Right atrium auricular region (tissue), 2 donors: Measurements from ENCODE around the gene ZNF700. TPM values are rescaled to one million over a fixed set of nuclear protein-coding genes. Genes with fewer than 3 reads are reported as not detected.
"Not testable (repeated sequence)": the region's sequence is repeated elsewhere in the genome, so short reads cannot be mapped to it uniquely, and the experiment has no call there.

Experiments used
- DNase-seq: peaks from one replicate; pipeline ENCODE4 v3.0.0-alpha.2; 2019; ENCODE audit warnings: low spot score
- H3K27ac ChIP-seq, 2 donors: fragments of 200-600 bp; sonication (generic); 1 replicate in 1 of 2; 2 replicates in 1 of 2; pipeline ENCODE4 v1.5.1; 2016 to 2019
- H3K27me3 ChIP-seq, 2 donors: fragments of 200-600 bp; sonication (generic); one replicate each; pipeline versions ENCODE4 v1.5.1 to v1.6.0; 2017 to 2019
- H3K36me3 ChIP-seq: fragments of 200-600 bp; sonication (generic); one replicate; pipeline ENCODE4 v1.5.1; 2016
- H3K4me1 ChIP-seq, 2 donors: fragments of 200-600 bp; sonication (generic); one replicate each; pipeline versions ENCODE4 v1.5.1 to v1.6.0; 2017 to 2019
- H3K4me3 ChIP-seq, 2 donors: fragments of 200-600 bp; sonication (generic); 1 replicate in 1 of 2; 2 replicates in 1 of 2; pipeline ENCODE4 v1.5.1; 2017 to 2019; ENCODE audit warnings: mild to moderate bottlenecking in 1 of 2, moderate library complexity in 1 of 2
- H3K9me3 ChIP-seq, 2 donors: fragments of 200-600 bp; sonication (generic); one replicate each; pipeline ENCODE4 v1.5.1; 2019
- total RNA-seq, 2 donors: library from RNA; depleted of rRNA; stranded (reverse); fragments of >200 nt; gene quantifications; one replicate each; pipeline ENCODE4 v1.1.0, GENCODE V29; 2016
- TF ChIP-seq, protein P1 (sequence below), 2 donors: fragments of 200-600 bp; sonication (generic); IDR thresholded peaks; one replicate each; pipeline ENCODE4 v1.5.1; 2019; ENCODE audit warnings: antibody characterized with exemption in 2 of 2

Gene ZNF700
- total RNA-seq, 2 donors from 2014 or later = 4.4 to 5.2 TPM

DNA sequence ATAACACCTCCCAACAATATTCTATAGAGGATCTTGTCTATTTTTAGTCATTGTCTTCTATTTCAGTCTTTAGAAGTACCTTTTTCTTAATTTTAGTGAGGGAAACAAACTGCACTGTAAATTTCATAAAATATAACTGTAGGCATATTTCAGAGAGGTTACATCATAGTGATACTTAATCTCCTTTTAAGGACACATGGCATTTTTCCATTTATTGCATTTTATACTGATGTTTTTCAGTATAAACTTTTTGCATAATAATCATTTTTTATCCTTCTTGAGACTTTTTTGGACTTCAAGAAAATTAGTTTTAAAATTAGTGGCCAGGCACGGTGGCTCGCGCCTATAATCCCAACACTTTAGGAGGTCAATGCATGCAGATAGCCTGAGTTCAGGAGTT lies 6.6 kb downstream of the ZNF700 start:
- Histone ChIP-seq H3K36me3 (no peaks in the 10 kb centered on the region), H3K9me3 (peaks cover 0 to 3% of the 10 kb centered on the region in 2 donors), H3K4me3 (no peak overlapping the region), H3K27me3 (no peaks in the 10 kb centered on the region), H3K27ac (no peak overlapping the region), H3K4me1 (peaks cover 0 to 6% of the 10 kb centered on the region in 2 donors)
- DNase-seq = no peak
- TF ChIP-seq, protein P1, sequence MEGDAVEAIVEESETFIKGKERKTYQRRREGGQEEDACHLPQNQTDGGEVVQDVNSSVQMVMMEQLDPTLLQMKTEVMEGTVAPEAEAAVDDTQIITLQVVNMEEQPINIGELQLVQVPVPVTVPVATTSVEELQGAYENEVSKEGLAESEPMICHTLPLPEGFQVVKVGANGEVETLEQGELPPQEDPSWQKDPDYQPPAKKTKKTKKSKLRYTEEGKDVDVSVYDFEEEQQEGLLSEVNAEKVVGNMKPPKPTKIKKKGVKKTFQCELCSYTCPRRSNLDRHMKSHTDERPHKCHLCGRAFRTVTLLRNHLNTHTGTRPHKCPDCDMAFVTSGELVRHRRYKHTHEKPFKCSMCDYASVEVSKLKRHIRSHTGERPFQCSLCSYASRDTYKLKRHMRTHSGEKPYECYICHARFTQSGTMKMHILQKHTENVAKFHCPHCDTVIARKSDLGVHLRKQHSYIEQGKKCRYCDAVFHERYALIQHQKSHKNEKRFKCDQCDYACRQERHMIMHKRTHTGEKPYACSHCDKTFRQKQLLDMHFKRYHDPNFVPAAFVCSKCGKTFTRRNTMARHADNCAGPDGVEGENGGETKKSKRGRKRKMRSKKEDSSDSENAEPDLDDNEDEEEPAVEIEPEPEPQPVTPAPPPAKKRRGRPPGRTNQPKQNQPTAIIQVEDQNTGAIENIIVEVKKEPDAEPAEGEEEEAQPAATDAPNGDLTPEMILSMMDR (IDR thresholded peaks at IDR 0.05) = no peak

- not testable (repeated sequence) for H3K4me1 ChIP-seq, H3K4me3 ChIP-seq, H3K36me3 ChIP-seq, H3K27ac ChIP-seq, DNase-seq, H3K27me3 ChIP-seq
- peaks cover 0 to 19% of the 10 kb centered on the region in 2 donors for H3K9me3 ChIP-seq
Measured at GRCh38 chr19:11935829-11936228, 10.9 kb downstream of the ZNF700 start.

- Histone ChIP-seq H3K9me3 (peaks cover 11 to 40% of the 10 kb centered on the region in 2 donors), H3K36me3 (peaks cover 26% of the 10 kb centered on the region)
- not testable (repeated sequence) for H3K27ac ChIP-seq, H3K27me3 ChIP-seq, DNase-seq, H3K4me3 ChIP-seq, H3K4me1 ChIP-seq
Measured at GRCh38 chr19:11938383-11938782, 13.5 kb downstream of the ZNF700 start.

DNA sequence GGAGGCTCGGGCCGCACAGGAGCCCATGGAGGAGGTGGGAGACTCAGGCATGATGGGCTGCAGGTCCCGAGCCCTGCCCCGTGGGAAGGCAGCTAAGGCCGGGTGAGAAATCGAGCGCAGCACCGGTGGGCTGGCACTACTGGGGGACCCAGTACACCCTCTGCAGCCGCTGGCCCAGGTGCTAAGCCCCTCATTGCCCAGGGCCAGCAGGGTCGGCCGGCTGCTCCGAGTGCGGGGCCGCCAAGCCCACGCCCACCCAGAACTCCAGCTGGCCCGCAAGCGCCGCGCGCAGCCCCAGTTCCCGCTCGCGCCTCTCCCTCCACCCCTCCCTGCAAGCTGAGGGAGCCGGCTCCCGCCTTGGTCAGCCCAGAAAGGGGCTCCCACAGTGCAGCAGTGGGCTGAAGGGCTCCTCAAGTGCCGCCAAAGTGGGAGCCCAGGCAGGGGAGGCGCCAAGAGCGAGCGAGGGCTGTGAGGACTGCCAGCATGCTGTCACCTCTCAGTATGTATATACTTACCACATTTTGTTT lies 16.5 kb downstream of the ZNF700 start:
- H3K9me3 ChIP-seq = peaks cover 28 to 66% of the 10 kb centered on the region in 2 donors
- H3K4me3 ChIP-seq, H3K4me1 ChIP-seq, H3K27me3 ChIP-seq, DNase-seq, H3K27ac ChIP-seq: not testable (repeated sequence)
- peaks cover 36% of the 10 kb centered on the region for H3K36me3 ChIP-seq

DNA sequence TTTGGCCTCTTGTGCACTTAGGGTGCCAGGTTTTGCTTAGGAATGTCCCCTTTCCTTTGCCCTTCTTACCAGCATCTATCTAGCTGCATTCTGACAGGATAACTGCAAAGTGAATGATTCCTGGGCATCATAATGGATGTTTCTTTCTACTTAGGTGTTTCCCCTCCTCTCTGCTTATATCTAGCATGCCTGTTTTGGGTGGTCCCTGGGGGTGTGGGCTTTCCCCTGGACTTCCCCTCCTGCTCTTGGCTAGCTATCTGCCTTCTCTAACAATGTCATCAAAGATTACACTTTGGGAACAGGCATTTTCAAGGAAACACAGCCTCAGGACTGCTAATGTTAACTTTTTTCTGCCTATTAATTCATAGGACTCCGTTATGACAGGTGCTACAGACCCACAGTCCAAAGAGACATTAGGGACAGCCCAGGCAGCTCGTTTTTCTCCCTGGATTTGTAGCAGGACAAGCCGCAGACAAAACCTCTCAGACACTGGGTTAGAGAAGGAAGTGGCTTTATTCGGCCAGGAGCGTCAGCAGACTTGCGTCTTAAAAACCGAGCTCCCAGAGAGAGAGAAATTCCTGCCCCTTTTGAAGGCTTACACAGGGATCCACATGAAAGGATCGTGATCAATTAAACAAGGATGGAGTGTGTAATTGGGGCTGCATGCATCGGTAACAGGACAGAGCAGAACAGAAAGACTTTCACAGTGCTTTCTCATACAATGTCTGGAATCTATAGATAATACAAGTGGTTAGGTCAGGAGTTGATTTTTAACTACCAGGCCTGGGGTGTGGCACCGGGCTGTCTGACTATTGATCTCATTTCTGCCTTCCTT lies 17.3 kb downstream of the ZNF700 start:
- no peaks in the 10 kb centered on the region for H3K4me1 ChIP-seq
- no peak overlapping the region for H3K4me3 ChIP-seq
- H3K36me3 ChIP-seq = peaks cover 43% of the 10 kb centered on the region
- H3K27me3 ChIP-seq = no peaks in the 10 kb centered on the region
- DNase-seq = no peak
- TF ChIP-seq, protein P1 (IDR thresholded peaks at IDR 0.05) = no peak
- H3K9me3 ChIP-seq = peaks cover 28 to 70% of the 10 kb centered on the region in 2 donors
- H3K27ac ChIP-seq = no peak overlapping the region

GRCh38 chr19:11942843-11943108 lies 17.9 kb downstream of the ZNF700 start:
- H3K4me3 ChIP-seq = no peak overlapping the region
- no peaks in the 10 kb centered on the region for H3K4me1 ChIP-seq
- H3K27ac ChIP-seq = no peak overlapping the region
- peaks cover 49% of the 10 kb centered on the region for H3K36me3 ChIP-seq
- no peaks in the 10 kb centered on the region for H3K27me3 ChIP-seq
- DNase-seq = no peak
- peaks cover 28 to 72% of the 10 kb centered on the region in 2 donors for H3K9me3 ChIP-seq
- TF ChIP-seq, protein P1 (IDR thresholded peaks at IDR 0.05) = no peak

DNA sequence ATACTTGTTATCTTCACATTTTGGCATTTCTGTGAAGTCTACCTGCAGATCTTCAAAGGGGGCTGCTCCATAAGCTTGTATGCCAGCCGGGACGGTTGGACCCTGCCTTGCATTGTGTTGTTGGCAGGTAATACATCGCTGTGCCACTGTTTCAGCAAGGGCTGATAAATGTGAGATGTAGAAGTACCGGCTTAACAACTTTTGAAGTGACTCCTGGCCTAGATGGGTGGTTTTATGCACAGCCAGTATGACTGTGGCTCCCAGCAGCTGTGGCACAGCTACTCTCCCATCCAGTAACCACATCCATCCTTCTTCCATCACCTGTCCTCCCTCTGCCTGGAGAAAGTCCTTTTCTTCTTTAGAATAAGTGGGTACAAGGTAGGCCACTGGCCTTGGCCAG lies 19.7 kb downstream of the ZNF700 start:
- TF ChIP-seq, protein P1 (IDR thresholded peaks at IDR 0.05) = no peak
- no peak overlapping the region for H3K4me3 ChIP-seq
- H3K27ac ChIP-seq = no peak overlapping the region
- peaks cover 46 to 83% of the 10 kb centered on the region in 2 donors for H3K9me3 ChIP-seq
- H3K4me1 ChIP-seq = no peaks in the 10 kb centered on the region
- no peaks in the 10 kb centered on the region for H3K27me3 ChIP-seq
- no peak for DNase-seq
- H3K36me3 ChIP-seq = peaks cover 66% of the 10 kb centered on the region
